GM20431 (cell line): ENCODE results near the gene ACOT8.
"Not testable (repeated sequence)": the region's sequence is repeated elsewhere in the genome, so short reads cannot be mapped to it uniquely, and the experiment has no call there.

ENCODE experiments used
- in situ Hi-C: fragments of 300-500 bp; cut with MseI, MboI; formaldehyde crosslinking; loops from one replicate; pipeline ENCODE4 v1.15.0; 2020; ENCODE audit warnings: low sequenced_read_pairs; ENCODE audit not compliant: unreplicated experiment

Gene ACOT8

DNA sequence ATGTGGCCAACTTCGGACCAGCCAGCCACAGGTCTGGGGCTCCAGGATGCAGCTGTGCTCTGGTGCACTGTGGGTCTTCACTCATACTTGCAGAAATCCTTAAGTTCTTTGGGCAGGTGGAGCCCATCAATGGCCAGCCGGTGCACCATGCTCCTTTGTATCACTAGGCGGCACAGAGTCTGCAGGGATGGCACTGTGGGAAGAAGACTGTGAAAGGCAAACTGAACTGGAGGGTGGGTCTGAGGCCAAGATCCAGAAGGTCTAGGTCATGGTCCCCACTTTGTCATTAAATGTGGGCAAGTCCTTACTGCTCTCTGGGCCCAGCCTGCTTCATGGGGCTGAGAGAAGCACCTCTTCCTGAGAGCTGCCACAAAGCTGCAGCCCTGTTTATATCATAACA is 31.5 kb upstream of the ACOT8 start:
- in situ Hi-C loops: no loop called here

DNA sequence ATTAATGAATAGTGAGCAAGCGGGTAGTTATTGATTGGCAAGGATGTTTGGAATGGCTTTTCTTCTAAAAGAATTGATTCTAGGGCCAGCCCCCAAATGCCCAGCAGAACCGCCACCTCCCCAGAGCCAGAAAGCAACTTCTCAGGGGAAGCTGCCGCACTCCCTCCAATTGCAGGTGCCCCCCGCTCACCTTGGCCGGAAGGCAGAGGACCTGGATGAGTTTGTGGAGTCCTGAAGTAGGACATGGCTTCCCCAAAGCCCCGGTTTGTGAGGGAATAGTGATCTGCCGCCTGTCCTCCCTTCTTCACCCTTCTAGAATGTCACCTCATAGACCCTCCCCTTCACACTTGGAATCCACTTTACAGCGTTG is 30.1 kb upstream of the ACOT8 start, which contains the start of gene SPATA25:
Gene SPATA25 (minus strand): TSS at position 277 of the 370 bp plus-strand sequence. CDS start 32 bp downstream, at position 245.
- in situ Hi-C loops: no loop called here

DNA sequence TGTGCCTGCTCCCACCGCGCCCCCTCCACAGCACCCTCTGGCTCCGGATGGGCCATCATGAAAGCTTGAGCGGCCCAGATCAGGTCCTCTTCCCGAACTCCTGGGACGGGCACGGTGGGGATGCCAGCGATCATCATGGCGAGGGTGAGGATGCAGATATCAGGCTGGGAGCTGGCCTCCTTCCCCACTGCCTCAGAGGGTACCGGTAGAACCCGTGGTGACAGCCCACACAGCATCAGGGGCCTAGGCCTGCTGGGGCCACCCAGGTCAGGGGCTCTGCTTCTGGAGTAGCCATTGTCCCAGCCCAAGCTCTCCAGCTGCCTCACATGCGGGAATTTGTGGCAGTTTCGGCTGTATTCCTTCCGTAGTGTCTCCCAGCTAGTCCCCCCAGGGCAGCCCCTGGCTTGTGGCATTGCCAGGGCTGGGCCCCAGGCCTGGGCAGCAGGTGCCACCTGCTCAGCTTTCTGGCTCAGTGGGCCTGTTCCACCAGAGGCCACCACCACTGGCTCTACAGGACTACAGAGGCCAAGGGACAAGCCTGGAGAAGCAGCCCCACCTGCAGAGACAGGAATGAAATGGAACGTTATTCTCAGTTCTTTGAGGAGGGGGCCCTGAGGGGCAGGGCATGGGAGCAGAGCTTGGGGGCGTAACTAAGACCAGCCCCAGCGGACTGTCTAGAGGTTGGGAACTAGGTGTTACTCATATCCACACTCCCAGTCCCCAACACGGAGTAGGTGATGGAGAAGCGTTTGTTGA is 29.6 kb upstream of the ACOT8 start:
- in situ Hi-C loops: no loop called here

GRCh38 chr20:45883100-45883469 is 25.9 kb upstream of the ACOT8 start:
- in situ Hi-C loops: no loop called here

GRCh38 chr20:45882469-45883099 is 25.4 kb upstream of the ACOT8 start:
- in situ Hi-C loops: no loop called here

DNA sequence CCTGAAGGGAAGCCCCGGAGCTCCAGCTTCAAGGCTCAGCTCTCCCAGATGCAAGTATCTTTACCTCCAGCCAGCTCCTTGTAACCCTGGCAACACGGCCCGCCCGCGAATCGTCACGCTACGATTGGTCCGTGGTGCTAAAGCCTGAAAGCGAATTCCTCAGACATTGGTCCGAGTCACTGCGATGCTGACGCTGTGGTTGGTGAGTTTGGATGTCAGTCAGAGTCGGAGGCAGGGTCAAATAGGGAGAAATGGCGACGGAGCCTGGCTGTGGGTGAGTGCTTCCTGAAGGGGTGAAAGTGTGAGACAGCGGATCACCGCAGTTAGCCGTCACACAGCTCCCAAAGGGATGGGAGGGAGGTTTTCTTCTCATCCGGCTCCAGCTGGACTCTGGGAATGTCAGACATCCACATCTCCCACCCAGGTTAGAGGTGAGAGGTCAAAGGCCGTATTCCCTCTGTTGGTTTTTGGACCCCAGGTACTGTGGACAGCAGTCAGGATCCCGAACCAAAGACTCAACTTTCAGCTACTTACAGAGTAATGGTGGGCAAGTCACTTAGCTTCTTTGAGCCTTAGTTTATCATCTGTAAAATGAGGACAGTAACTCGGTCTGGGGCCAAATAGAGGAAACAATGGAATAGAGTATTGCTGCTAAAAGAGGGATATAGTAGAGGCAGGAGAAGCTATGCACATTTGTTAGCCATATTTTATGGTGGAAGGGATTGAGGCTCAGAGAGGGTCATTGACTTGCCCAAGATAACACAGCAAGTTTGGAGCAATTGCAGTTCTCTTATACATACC is 24.0 kb upstream of the ACOT8 start, which contains the start of gene ZSWIM1:
Gene ZSWIM1 (plus strand): TSS at position 240 of the 801 bp plus-strand sequence. CDS start 1,366 bp downstream, outside the sequence.
- in situ Hi-C loops: no loop called here

DNA sequence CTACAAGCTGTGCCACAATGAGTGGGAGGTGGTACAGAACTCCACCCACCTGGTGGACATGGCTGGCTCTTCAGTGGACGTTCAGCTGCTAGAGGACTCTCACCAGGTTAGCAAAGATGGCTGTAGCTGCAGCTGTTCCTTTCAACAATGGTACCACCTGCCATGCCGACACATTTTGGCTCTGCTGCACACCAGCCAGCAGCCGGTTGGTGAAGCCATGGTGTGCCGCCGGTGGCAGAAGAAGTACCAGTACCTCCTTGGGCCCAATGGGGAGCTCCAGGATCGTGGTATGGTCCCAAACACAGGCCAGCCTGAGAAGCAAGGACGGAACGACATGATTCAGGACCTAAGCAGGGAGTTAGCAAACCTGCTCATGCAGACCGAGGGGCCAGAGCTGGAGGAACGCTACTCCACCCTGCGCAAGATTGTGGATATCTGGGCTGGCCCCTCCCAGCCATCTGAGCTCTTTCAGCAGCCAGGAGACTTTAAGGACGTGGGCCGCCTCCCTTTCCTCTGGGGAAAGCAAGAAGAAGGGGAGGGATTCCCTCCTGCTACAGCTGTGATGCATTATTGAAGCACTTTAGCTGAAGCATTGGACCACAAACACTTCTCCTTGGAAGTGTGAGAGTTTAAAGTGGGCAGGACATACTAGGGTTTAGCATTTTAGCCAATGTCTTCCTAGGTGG is 21.0 kb upstream of the ACOT8 start:
- in situ Hi-C loops: no loop called here

DNA sequence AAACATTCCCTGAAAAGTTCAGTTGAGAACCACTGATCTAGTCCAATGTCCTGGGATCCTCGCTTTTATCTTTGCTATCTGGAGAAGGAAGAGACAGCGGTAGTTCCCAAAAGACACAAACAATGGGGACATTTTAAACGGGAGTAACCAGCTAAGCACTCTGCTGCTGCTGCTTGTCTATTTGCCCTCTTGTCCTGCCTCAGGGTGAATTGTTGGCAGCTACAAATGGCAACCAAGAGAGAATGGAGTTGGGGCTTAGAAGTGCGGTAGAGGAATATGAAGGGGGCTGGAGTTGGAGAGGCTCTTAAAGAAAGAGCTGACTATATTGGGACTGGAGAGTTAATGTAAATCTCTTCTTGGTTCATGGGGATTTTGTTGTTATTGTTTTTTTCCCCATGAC is 17.4 kb upstream of the ACOT8 start:
- in situ Hi-C loops: no loop called here

DNA sequence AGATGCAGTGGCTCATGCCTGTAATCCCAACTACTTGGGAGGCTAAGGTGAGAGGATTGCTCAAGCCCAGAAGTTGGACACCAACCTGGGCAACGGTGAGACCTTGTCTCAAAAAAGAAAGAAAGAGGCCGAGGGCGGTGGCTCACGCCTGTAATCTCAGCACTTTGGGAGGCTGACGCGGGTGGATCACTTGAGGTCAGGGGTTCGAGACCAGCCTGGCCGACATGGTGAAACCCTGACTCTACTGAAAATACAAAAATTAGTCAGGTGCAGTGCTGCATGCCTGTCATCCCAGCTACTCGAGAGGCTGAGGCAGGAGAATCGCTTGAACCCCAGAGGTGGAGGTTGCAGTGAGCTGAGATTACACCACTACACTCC is 16.9 kb upstream of the ACOT8 start:
- in situ Hi-C loops: not testable (repeated sequence)

GRCh38 chr20:45873409-45874103 is 16.4 kb upstream of the ACOT8 start:
- in situ Hi-C loops: no loop called here

GRCh38 chr20:45872626-45873025 is 15.4 kb upstream of the ACOT8 start:
- in situ Hi-C loops: no loop called here

- in situ Hi-C loops: no loop called here
These were observed 10.6 kb upstream of the ACOT8 start for GRCh38 chr20:45867819-45868176.

- in situ Hi-C loops: no loop called here
These were observed 10.1 kb upstream of the ACOT8 start for GRCh38 chr20:45867136-45867818.

GRCh38 chr20:45866454-45866853 is 9.3 kb upstream of the ACOT8 start:
- in situ Hi-C loops: no loop called here

DNA sequence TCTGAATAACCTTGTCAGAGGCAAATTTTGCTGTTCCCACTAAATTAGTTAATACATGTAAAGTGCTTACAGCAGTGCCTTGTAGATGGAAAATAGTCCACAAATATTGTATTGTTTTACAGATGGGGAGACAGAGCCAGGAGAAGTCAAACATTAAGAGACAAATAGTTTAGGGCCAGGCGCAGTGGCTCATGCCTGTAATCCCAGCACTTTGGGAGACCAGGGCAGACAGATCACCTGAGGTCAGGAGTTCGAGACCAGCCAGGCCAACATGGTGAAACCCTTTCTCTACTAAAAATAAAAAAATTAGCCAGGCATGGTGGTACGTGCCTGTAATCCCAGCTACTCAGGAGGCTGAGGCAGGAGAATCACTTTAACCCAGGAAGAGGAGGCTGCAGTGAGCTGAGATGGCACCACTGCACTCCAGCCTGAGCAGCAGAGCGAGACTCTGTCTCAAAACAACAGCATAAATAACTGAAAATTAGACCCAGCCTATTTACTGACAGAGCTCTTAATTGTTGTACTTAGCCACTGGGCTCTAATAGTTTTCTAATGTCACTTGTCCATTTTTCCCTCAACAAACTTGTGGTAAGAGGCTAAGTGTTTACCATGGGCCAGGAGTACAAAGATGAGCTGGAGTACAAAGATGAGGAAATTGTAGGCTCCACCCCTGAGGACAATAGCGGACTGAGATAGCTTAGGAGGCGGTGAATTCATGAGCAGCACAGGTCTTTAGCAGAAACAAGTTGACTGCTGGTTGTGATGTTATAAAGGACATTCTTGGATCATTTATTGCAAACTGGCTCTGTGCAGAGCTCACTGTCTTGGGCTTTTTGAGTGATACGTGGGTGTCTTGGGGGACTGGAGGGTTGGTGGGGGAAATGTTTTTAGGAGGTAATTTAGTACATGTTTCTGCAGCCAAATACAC is 6.6 kb upstream of the ACOT8 start:
- in situ Hi-C loops: no loop called here

- in situ Hi-C loops: no loop called here
These were observed 4.3 kb upstream of the ACOT8 start for GRCh38 chr20:45861221-45862075.

DNA sequence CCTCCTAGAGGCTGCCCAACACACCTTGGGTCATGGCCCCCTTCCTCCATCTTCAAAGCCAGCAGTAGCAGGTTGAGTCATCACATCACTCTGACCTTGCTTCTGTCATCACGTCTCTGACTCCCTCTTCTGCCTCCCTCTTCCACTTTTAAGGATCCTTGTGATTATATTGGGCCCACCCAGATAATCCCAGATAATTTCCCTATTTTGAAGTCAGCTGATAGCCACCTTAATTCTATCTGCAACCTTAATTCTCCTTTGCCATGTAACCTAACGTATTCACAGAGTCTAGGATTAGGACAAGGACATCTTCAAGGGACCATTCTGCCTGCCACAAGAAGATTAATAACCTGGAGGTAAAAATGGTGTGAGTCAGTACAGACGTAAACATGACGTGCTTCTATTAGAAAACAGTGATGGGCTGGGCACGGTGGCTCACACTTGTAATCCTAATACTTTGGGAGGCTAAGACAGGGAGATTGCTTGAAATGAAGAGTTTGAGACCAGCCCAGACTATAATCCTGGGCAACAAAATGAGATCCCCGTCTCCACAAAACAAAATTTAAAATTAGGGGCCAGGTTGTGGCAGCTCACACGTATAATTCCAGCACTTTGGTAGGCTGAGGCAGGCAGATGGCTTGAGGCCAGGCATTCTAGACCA is 3.5 kb upstream of the ACOT8 start:
- in situ Hi-C loops: no loop called here
